Measurements from ENCODE around the gene METTL14. TPM values are rescaled to one million over a fixed set of nuclear protein-coding genes. Genes with fewer than 3 reads are reported as not detected.

Gene METTL14
- total and polyA plus RNA-seq, 11 donors: 4.4 to 44.5 (median 26.5) TPM

DNA sequence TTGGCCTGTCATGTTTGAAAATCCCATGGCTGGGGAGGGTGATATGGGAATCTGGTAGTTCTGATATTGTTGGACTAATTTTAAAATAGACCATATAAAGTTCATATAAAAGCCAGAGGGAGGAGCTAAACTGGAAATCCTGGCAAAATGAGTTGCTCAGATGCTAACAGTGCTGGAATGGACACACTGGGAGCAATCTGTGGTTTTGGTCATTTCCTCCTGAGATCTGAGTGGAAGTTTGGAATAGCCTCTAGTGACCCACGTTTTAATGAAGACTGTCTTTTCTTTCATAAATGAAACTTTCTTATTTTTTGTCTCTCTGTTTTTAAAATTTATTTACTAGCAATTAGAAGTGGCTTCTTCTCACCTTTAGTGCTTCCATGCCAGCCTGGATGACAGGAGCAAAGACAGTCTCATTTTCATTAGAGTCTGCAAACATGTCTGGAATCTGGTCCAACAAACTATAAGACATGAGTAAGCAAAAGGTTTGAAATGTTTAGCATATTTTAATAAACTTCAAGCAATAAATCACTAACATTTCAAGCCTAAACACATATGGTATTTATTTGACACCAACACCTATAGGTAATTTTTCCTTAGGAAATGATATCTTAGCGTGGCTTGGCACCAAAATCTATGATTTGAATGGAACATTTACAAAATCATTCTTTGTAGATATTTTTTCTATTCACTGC is 66.6 kb downstream of the METTL14 start:
- H3K4me3 ChIP-seq: no peak overlapping the region
- TF ChIP-seq POLR2A (IDR thresholded peaks at IDR 0.05): no peak
- TF ChIP-seq, protein P1, sequence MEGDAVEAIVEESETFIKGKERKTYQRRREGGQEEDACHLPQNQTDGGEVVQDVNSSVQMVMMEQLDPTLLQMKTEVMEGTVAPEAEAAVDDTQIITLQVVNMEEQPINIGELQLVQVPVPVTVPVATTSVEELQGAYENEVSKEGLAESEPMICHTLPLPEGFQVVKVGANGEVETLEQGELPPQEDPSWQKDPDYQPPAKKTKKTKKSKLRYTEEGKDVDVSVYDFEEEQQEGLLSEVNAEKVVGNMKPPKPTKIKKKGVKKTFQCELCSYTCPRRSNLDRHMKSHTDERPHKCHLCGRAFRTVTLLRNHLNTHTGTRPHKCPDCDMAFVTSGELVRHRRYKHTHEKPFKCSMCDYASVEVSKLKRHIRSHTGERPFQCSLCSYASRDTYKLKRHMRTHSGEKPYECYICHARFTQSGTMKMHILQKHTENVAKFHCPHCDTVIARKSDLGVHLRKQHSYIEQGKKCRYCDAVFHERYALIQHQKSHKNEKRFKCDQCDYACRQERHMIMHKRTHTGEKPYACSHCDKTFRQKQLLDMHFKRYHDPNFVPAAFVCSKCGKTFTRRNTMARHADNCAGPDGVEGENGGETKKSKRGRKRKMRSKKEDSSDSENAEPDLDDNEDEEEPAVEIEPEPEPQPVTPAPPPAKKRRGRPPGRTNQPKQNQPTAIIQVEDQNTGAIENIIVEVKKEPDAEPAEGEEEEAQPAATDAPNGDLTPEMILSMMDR (IDR thresholded peaks at IDR 0.05): peak in 1 of 12 donors; percentile 8
- ATAC-seq (peak in 3 of 4 donors; percentile 40 to 66 (median 50)), DNase-seq (peak in 1 of 5 donors; percentile 28)
- H3K27me3 ChIP-seq: no peaks in the 10 kb centered on the region
- WGBS, 4 donors: 65 to 78% (median 73%) methylated on average over 2 of the region's 2 CpGs
- intact Hi-C loops (cut with DNase I): loop anchor here in 2 of 10 donors (10.0 kb wide), 2 partner anchors 283 to 293 kb away; no protein-coding TSS in a partner anchor
- peaks cover 4 to 84% (median 50%) of the 10 kb centered on the region in 12 donors for H3K4me1 ChIP-seq
- H3K27ac ChIP-seq: peak overlapping the region; percentile 1 to 83 (median 31)
- no peaks in the 10 kb centered on the region for H3K9me3 ChIP-seq
- H3K36me3 ChIP-seq: peaks cover 0 to 64% (median 30%) of the 10 kb centered on the region in 9 donors

GRCh38 chr4:118752551-118752950 is 67.4 kb downstream of the METTL14 start:
- peak overlapping the region in 11 of 12 donors; percentile 1 to 84 (median 22) for H3K27ac ChIP-seq
- peaks cover 0 to 66% (median 37%) of the 10 kb centered on the region in 9 donors for H3K36me3 ChIP-seq
- 68 to 77% (median 74%) methylated on average over 2 of the region's 2 CpGs for WGBS, 4 donors

GRCh38 chr4:118753096-118753495 is 67.9 kb downstream of the METTL14 start:
- Histone ChIP-seq H3K4me1 (peaks cover 4 to 92% (median 58%) of the 10 kb centered on the region in 12 donors), H3K4me3 (no peak overlapping the region), H3K9me3 (no peaks in the 10 kb centered on the region), H3K27ac (peak overlapping the region in 11 of 12 donors; percentile 1 to 87 (median 67)), H3K36me3 (peaks cover 0 to 63% (median 37%) of the 10 kb centered on the region in 9 donors), H3K27me3 (no peaks in the 10 kb centered on the region)
- DNase-seq (no peak), ATAC-seq (no peak)
- TF ChIP-seq, protein P1 (IDR thresholded peaks at IDR 0.05): no peak
- no peak for TF ChIP-seq POLR2A (IDR thresholded peaks at IDR 0.05)
- intact Hi-C loops (cut with DNase I): loop anchor here in 2 of 10 donors (10.0 kb wide), 2 partner anchors 282 to 292 kb away; no protein-coding TSS in a partner anchor

More at GRCh38 chr4:118752551-118752950, 67.4 kb downstream of the METTL14 start:
- no peaks in the 10 kb centered on the region for H3K27me3 ChIP-seq
- no peak overlapping the region for H3K4me3 ChIP-seq
- intact Hi-C loops (cut with DNase I): loop anchor here in 2 of 10 donors (10.0 kb wide), 2 partner anchors 282 to 292 kb away; no protein-coding TSS in a partner anchor
- H3K9me3 ChIP-seq: no peaks in the 10 kb centered on the region
- DNase-seq (no peak), ATAC-seq (no peak)
- TF ChIP-seq, protein P1 (IDR thresholded peaks at IDR 0.05): no peak
- TF ChIP-seq POLR2A (IDR thresholded peaks at IDR 0.05): no peak
- peaks cover 4 to 87% (median 55%) of the 10 kb centered on the region in 12 donors for H3K4me1 ChIP-seq

DNA sequence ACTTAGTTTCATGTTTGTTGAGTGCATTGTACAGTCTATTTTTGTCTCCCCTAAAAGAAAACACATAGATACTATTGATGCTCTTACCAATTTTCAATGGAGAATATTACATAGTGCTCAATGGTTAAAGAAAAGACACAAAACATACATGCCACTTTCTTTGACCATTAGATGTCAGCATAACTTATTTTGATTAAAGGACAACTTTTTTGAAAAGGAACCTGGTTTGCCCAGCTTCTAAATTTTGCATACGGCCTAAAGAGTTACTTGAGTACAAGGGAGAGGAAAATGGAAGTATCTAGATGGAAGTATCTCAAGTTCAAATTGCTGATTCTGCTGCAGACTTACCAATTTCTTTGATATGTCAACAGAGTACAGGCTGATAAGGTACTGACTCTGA is 68.5 kb downstream of the METTL14 start:
- TF ChIP-seq, protein P1 (IDR thresholded peaks at IDR 0.05): peak in 2 of 12 donors; percentile 11 to 16
- no peak for TF ChIP-seq POLR2A (IDR thresholded peaks at IDR 0.05)
- intact Hi-C loops (cut with DNase I): loop anchor here in 2 of 10 donors (10.0 kb wide), 2 partner anchors 281 to 291 kb away; no protein-coding TSS in a partner anchor
- H3K9me3 ChIP-seq: no peaks in the 10 kb centered on the region
- WGBS, 4 donors: 69 to 78% (median 74%) methylated on average over 1 of the region's 1 CpG
- ATAC-seq: no peak
- H3K4me3 ChIP-seq: no peak overlapping the region
- peak overlapping the region in 11 of 12 donors; percentile 18 to 87 (median 67) for H3K27ac ChIP-seq
- H3K4me1 ChIP-seq: peaks cover 4 to 98% (median 64%) of the 10 kb centered on the region in 12 donors
- H3K27me3 ChIP-seq: no peaks in the 10 kb centered on the region
- no peak for DNase-seq
- peaks cover 0 to 62% (median 37%) of the 10 kb centered on the region in 9 donors for H3K36me3 ChIP-seq
